SU-DHL-6 (cell line): ENCODE data around the gene LRP4.
A peak's percentile ranks its signal among the peaks of the same experiment; 100 is the strongest.

Experiments used
- H2AFZ ChIP-seq: fragments of 200-600 bp; sonication (generic); 2 replicates; pipeline ENCODE4 v1.6.1; 2014; ENCODE audit warnings: low read depth, mild to moderate bottlenecking, moderate library complexity, mixed read lengths, antibody characterized with exemption, low read length; ENCODE audit not compliant: severe bottlenecking
- H3F3A ChIP-seq: fragments of 200-600 bp; shearing (Covaris generic); 2 replicates; pipeline ENCODE4 v1.6.0; 2016; ENCODE audit warnings: antibody characterized with exemption, mild to moderate bottlenecking; ENCODE audit not compliant: insufficient read depth
- H3K27ac ChIP-seq: fragments of 200-600 bp; sonication (generic); 2 replicates; pipeline ENCODE4 v1.5.1; 2016; ENCODE audit warnings: low read depth, mild to moderate bottlenecking, low read length, moderate library complexity, mixed read lengths
- H3K27me3 ChIP-seq: fragments of 200-600 bp; sonication (generic), shearing (Covaris generic); 2 replicates; pipeline ENCODE4 v1.6.0; 2014; ENCODE audit warnings: mild to moderate bottlenecking, low read length
- H3K36me3 ChIP-seq: fragments of 200-600 bp; sonication (generic); 2 replicates; pipeline ENCODE4 v1.6.1; 2014; ENCODE audit warnings: mild to moderate bottlenecking, low read length, mixed read lengths
- H3K4me2 ChIP-seq: fragments of 300-600, 200-600 bp; shearing (Covaris generic), sonication (generic); 2 replicates; pipeline ENCODE4 v1.6.0; 2014; ENCODE audit warnings: low read length, low read depth, mild to moderate bottlenecking; ENCODE audit not compliant: poor library complexity, severe bottlenecking
- H3K4me3 ChIP-seq: fragments of 200-600 bp; sonication (generic); 2 replicates; pipeline ENCODE4 v1.5.1; 2014; ENCODE audit warnings: antibody characterized with exemption, low read length, mild to moderate bottlenecking, mixed read lengths; ENCODE audit not compliant: insufficient read depth, poor library complexity, severe bottlenecking
- H3K79me2 ChIP-seq: fragments of 200-600 bp; sonication (generic); 2 replicates; pipeline ENCODE4 v1.6.1; 2014; ENCODE audit warnings: mild to moderate bottlenecking, low read length, moderate library complexity; ENCODE audit not compliant: insufficient read depth
- H3K9ac ChIP-seq: fragments of 200-600 bp; sonication (generic); 2 replicates; pipeline ENCODE4 v1.7.0; 2014; ENCODE audit warnings: mild to moderate bottlenecking, low read length
- H3K9me2 ChIP-seq: fragments of 200-600 bp; sonication (generic); replicated peaks from 2 replicates; pipeline ENCODE4 v1.6.1; 2014; ENCODE audit warnings: low read length; ENCODE audit not compliant: insufficient read depth
- H3K9me3 ChIP-seq: fragments of 200-600 bp; sonication (generic); 2 replicates; pipeline ENCODE4 v1.6.1; 2014; ENCODE audit warnings: low read length, mixed read lengths; ENCODE audit not compliant: insufficient read depth
- H4K20me1 ChIP-seq: fragments of 200-600 bp; sonication (generic); 2 replicates; pipeline ENCODE4 v1.6.1; 2014; ENCODE audit warnings: low read depth, mild to moderate bottlenecking, antibody characterized with exemption, low read length, moderate library complexity, mixed read lengths
- CTCF ChIP-seq: fragments of 200-600 bp; sonication (generic); IDR thresholded peaks from one replicate; pipeline ENCODE4 v1.5.1; 2017; ENCODE audit warnings: antibody characterized with exemption, mild to moderate bottlenecking, low read length, moderate library complexity; ENCODE audit not compliant: insufficient read depth, poor library complexity, severe bottlenecking
- EZH2phosphoT487 ChIP-seq: fragments of 200-600 bp; sonication (generic), shearing (Covaris generic); conservative IDR thresholded peaks from 2 replicates; pipeline ENCODE4 v1.6.1; 2018; ENCODE audit warnings: mild to moderate bottlenecking, antibody characterized with exemption, low read length, moderate library complexity, mixed read lengths

LRP4 gene

DNA sequence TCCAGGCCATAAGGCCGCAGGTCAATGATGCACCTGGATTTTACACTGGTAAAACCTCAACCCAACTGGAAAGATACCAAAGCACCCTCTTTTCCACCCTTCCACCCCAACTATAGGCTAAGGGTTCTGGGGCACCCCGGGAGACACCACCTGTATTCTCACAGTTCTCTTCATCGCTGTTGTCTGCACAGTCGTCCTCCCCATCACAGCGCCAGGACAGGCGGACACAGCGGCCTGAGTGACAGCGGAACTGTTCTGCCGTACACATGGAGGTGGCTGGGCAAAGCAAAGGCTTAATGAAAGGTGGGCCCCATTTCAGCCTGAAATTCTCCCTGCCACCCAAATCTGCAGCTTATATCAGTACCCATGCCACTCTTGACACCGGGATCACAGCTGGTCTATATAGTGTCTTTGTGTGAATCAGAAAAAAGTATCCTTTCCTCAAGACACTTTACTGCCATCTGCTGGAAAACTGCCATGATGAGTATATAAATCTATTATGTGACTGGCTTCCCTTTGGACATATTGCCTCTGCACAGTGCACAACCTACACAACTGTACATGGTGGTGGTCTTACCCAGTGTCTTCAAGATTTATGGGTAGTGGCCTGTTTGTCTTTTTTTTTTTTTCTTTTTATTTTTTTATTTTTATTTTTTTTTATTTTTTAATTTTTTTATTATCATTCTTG is 21.5 kb downstream of the LRP4 start:
- no peaks in the 10 kb centered on the region for H3K36me3 ChIP-seq
- H3K9me2 ChIP-seq = no peaks in the 10 kb centered on the region
- no peak overlapping the region for H3K9ac ChIP-seq
- no peak for TF ChIP-seq EZH2phosphoT487
- peak; percentile 24 for TF ChIP-seq CTCF
- H3K4me3 ChIP-seq = no peak overlapping the region
- H3K27ac ChIP-seq = no peak overlapping the region
- H3K4me2 ChIP-seq = no peak overlapping the region
- no peaks in the 10 kb centered on the region for H3F3A ChIP-seq
- H3K9me3 ChIP-seq = no peaks in the 10 kb centered on the region
- no peak overlapping the region for H2AFZ ChIP-seq
- no peaks in the 10 kb centered on the region for H4K20me1 ChIP-seq
- H3K27me3 ChIP-seq = no peaks in the 10 kb centered on the region
- no peaks in the 10 kb centered on the region for H3K79me2 ChIP-seq

DNA sequence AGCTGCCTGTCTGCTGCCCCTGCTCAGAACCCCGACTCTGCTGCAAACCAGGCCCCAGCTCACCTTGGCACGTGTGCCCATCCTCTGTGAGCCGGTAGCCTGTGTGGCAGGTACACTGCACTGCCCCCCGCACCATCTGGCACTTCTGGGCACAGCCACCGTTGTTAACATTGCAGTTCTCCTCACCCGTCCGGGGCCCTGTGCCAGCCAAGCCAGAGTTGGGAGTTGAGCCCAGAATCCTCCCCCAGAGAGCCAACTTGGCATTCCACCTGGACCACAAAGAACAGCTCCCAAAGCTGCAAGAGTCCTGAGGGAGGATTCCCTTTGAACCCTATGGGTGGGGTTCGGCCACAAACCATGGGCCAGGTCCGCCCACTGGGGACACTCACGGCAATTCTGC is 22.5 kb downstream of the LRP4 start:
- H3K27ac ChIP-seq = no peak overlapping the region
- TF ChIP-seq EZH2phosphoT487 = no peak
- TF ChIP-seq CTCF = no peak
- H2AFZ ChIP-seq = no peak overlapping the region
- no peaks in the 10 kb centered on the region for H3K9me3 ChIP-seq
- H3K9me2 ChIP-seq = no peaks in the 10 kb centered on the region
- no peak overlapping the region for H3K4me3 ChIP-seq
- no peaks in the 10 kb centered on the region for H3F3A ChIP-seq
- H3K79me2 ChIP-seq = no peaks in the 10 kb centered on the region
- no peaks in the 10 kb centered on the region for H3K36me3 ChIP-seq
- no peak overlapping the region for H3K4me2 ChIP-seq
- H3K9ac ChIP-seq = no peak overlapping the region
- H3K27me3 ChIP-seq = no peaks in the 10 kb centered on the region
- no peaks in the 10 kb centered on the region for H4K20me1 ChIP-seq

DNA sequence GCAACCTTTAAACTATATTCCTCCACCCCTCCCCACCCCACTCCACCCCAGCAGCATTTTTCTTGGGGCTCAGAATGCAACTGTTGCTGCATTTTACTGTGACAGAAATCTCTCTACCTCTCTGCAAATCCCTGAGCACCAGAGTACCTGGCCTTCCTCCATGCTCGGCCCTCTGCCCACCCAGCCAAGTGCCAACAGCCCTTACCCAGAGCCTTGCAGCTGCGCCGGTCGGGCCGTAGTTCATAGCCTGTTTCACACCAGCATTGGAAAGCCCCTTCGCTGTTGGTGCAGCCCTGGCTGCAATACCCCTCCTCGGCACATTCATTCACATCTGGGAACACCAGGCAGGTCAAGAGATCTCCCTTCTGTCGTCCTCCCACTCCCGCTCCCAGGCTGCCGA is 23.4 kb downstream of the LRP4 start:
- no peaks in the 10 kb centered on the region for H3K9me2 ChIP-seq
- no peaks in the 10 kb centered on the region for H4K20me1 ChIP-seq
- no peak overlapping the region for H3K27ac ChIP-seq
- no peaks in the 10 kb centered on the region for H3K36me3 ChIP-seq
- no peak overlapping the region for H2AFZ ChIP-seq
- no peaks in the 10 kb centered on the region for H3K27me3 ChIP-seq
- H3K9me3 ChIP-seq = no peaks in the 10 kb centered on the region
- TF ChIP-seq EZH2phosphoT487 (no peak), CTCF (no peak)
- H3K4me2 ChIP-seq = no peak overlapping the region
- no peak overlapping the region for H3K9ac ChIP-seq
- H3F3A ChIP-seq = no peaks in the 10 kb centered on the region
- no peaks in the 10 kb centered on the region for H3K79me2 ChIP-seq
- H3K4me3 ChIP-seq = no peak overlapping the region
